DOHH2 (cell line): ENCODE measurements around the gene GABPB2.

ENCODE experiments used
- EZH2phosphoT487 ChIP-seq: fragments of 200-600 bp; sonication (generic); IDR thresholded peaks from 2 replicates; pipeline ENCODE4 v1.6.1; 2017; ENCODE audit warnings: borderline replicate concordance, mild to moderate bottlenecking, antibody characterized with exemption, low read length, moderate library complexity, mixed read lengths
- TF ChIP-seq, protein P1 (sequence below): fragments of 200-600 bp; sonication (generic); IDR thresholded peaks from one replicate; pipeline ENCODE4 v1.5.1; 2014; ENCODE audit warnings: antibody characterized with exemption, mild to moderate bottlenecking, low read depth, low read length; ENCODE audit not compliant: poor library complexity, severe bottlenecking

GRCh38 chr1:151032164-151032563 lies 38.4 kb upstream of the GABPB2 start:
- TF ChIP-seq, protein P1, sequence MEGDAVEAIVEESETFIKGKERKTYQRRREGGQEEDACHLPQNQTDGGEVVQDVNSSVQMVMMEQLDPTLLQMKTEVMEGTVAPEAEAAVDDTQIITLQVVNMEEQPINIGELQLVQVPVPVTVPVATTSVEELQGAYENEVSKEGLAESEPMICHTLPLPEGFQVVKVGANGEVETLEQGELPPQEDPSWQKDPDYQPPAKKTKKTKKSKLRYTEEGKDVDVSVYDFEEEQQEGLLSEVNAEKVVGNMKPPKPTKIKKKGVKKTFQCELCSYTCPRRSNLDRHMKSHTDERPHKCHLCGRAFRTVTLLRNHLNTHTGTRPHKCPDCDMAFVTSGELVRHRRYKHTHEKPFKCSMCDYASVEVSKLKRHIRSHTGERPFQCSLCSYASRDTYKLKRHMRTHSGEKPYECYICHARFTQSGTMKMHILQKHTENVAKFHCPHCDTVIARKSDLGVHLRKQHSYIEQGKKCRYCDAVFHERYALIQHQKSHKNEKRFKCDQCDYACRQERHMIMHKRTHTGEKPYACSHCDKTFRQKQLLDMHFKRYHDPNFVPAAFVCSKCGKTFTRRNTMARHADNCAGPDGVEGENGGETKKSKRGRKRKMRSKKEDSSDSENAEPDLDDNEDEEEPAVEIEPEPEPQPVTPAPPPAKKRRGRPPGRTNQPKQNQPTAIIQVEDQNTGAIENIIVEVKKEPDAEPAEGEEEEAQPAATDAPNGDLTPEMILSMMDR = no peak
- no peak for TF ChIP-seq EZH2phosphoT487
